Muscle layer of colon (tissue), 2 donors: ENCODE measurements around the gene TRDN.

ENCODE experiments used
- H3K27ac ChIP-seq: one replicate; pipeline ENCODE4 v1.7.0; 2013; ENCODE audit warnings: low read depth, mild to moderate bottlenecking, low read length, moderate library complexity
- H3K27me3 ChIP-seq, 2 donors: one replicate each; pipeline ENCODE4 v1.7.0; 2013; ENCODE audit warnings: low read length in 2 of 2, mild to moderate bottlenecking in 2 of 2; ENCODE audit not compliant: insufficient read depth in 2 of 2, control insufficient read depth in 1 of 2
- H3K36me3 ChIP-seq: one replicate; pipeline ENCODE4 v1.7.0; 2013; ENCODE audit warnings: mild to moderate bottlenecking, low read length; ENCODE audit not compliant: insufficient read depth
- H3K4me1 ChIP-seq: one replicate; pipeline ENCODE4 v1.7.0; 2013; ENCODE audit warnings: mild to moderate bottlenecking, low read length; ENCODE audit not compliant: insufficient read depth
- H3K4me3 ChIP-seq, 2 donors: one replicate each; pipeline ENCODE4 v1.7.0; 2013; ENCODE audit warnings: low read length in 2 of 2, low read depth in 1 of 2, mild to moderate bottlenecking in 1 of 2, moderate library complexity in 1 of 2
- H3K9ac ChIP-seq: one replicate; pipeline ENCODE4 v1.7.0; 2013; ENCODE audit warnings: low read length
- H3K9me3 ChIP-seq: one replicate; pipeline ENCODE4 v1.7.0; 2013; ENCODE audit warnings: mild to moderate bottlenecking, low read length
- donor health status: abdominal sarcoma.
- donor health status: Adenocarcinoma of cecum.

The TRDN gene, protein sequence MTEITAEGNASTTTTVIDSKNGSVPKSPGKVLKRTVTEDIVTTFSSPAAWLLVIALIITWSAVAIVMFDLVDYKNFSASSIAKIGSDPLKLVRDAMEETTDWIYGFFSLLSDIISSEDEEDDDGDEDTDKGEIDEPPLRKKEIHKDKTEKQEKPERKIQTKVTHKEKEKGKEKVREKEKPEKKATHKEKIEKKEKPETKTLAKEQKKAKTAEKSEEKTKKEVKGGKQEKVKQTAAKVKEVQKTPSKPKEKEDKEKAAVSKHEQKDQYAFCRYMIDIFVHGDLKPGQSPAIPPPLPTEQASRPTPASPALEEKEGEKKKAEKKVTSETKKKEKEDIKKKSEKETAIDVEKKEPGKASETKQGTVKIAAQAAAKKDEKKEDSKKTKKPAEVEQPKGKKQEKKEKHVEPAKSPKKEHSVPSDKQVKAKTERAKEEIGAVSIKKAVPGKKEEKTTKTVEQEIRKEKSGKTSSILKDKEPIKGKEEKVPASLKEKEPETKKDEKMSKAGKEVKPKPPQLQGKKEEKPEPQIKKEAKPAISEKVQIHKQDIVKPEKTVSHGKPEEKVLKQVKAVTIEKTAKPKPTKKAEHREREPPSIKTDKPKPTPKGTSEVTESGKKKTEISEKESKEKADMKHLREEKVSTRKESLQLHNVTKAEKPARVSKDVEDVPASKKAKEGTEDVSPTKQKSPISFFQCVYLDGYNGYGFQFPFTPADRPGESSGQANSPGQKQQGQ

DNA sequence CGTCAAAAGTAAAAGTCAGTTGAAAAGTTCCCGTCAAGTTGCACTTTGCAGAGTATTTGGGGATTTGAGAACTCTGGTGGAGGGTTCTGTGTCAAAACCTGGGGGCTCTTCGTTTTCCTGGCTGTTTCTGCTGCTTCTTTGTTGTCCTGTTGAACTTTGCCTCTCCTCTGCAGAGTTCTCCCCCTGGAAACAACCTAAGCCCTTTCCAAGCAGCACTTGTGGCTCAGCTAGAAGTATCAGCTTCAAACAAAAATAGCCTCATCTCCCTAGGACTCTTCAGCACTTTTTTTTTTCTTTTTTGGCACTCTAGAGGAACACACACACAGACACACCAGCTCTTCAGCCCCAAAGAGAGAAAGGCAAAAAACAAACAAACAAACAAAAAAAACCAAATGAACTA, at the start of gene TRDN:
Gene TRDN (minus strand): TSS at position 169 of the 400 bp plus-strand sequence. CDS start 175 bp downstream, outside the sequence.
- Histone ChIP-seq H3K36me3 (no peaks in the 10 kb centered on the region), H3K27ac (no peak within 1 kb of the TSS)

DNA sequence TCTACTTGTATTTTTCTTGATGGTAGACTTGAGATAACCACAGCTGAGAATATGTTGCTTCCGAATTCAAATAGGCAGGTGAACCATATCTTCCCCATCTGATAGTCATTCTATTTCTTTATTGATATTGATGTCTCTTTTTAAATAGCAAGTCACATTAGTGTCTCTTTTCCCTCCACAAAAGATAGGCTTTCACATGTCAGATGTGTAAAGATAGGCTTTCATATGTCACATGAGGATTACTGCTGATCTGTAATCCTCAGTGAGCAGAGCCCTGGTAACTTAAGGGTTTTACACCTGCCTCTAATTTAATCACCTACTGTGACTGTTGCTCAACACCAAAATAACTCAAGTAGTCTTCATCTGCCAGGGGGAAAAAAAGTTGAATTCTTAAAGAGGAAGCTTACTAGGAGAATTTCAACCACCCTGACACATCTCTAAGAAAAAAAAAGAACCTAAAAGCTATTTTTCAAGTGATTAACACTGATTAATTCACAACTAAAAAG, 45.3 kb upstream of the TRDN start:
- Histone ChIP-seq H3K4me3 (no peak overlapping the region), H3K4me1 (no peaks in the 10 kb centered on the region), H3K36me3 (no peaks in the 10 kb centered on the region), H3K9ac (no peak overlapping the region), H3K27me3 (no peaks in the 10 kb centered on the region), H3K9me3 (no peaks in the 10 kb centered on the region), H3K27ac (no peak overlapping the region)

More for the DNA sequence above, at the start of gene TRDN:
- no peak within 1 kb of the TSS for H3K4me3 ChIP-seq
- H3K27me3 ChIP-seq = no peaks in the 10 kb centered on the region
- H3K9ac ChIP-seq = no peak within 1 kb of the TSS
- no peaks in the 10 kb centered on the region for H3K9me3 ChIP-seq
- H3K4me1 ChIP-seq = no peaks in the 10 kb centered on the region

DNA sequence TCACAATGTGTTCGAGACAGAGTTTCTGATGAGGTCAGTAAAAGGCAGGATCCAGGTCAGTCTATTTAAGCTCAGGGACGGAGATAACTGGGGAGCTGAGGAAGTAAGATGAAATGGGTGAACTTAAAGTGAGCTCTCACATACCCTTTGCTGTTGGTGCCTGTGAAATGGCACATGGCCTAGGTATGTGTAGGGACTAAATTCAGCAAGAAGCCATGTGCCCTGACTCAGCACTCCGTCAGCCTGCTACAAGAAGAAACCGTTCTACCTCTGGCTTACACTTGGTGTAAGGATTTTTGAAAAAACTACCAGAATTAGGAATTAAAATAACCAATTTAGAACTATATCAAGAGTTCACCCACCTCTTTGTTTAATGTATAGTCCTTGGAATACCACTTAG, 41.1 kb upstream of the TRDN start:
- Histone ChIP-seq H3K9me3 (no peaks in the 10 kb centered on the region), H3K4me1 (no peaks in the 10 kb centered on the region), H3K4me3 (no peak overlapping the region), H3K27ac (no peak overlapping the region), H3K9ac (no peak overlapping the region), H3K27me3 (no peaks in the 10 kb centered on the region), H3K36me3 (no peaks in the 10 kb centered on the region)

DNA sequence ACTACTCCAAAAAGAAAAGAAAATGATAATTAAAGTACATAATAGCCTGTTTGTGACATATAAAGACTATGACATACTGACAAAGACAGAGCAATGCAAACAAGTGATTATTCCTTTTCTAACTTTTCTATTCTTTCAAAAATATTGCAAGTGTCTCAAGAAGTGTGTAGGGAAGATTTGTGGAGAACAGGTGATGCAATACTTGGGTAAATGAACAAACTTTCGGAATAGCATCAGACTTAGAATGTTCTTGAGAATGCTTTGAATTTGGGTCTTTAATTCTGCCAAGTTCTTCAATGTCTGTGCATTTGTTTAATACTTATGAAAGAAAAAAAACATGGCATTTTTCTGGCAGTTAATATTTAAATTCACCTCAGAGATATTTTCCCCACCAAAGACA, 40.0 kb upstream of the TRDN start:
- Histone ChIP-seq H3K9ac (no peak overlapping the region), H3K36me3 (no peaks in the 10 kb centered on the region), H3K4me1 (no peaks in the 10 kb centered on the region), H3K9me3 (no peaks in the 10 kb centered on the region), H3K27ac (no peak overlapping the region), H3K27me3 (no peaks in the 10 kb centered on the region), H3K4me3 (no peak overlapping the region)

DNA sequence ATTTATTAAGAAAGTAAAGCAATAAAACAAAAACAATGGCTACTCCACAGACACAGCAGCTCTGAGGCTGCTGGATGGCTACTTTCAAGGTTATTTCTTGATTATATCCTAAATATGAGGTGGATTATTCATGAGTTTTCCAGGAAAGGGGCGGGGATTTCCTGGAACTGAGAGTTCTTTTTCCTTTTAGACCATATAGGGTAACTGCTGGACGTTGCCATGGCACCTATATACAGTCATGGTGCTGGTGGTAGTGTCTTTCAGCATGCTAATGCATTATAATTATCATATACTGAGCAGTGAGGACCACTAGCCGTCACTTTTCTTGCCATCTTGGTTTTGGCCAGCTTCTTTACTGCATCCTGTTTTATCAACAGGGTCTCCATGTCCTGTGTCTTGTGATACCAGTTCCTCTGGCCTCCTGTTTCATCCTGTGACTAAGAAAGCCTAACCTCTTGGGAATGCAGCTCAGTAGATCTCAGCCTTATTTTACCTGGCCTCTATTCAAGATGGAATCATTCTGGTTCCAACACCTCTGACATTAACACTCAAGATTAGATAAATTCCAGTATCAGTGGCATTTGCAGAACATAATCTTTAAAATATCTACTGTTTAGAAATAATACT, 32.3 kb upstream of the TRDN start:
- Histone ChIP-seq H3K36me3 (no peaks in the 10 kb centered on the region), H3K9ac (no peak overlapping the region)

DNA sequence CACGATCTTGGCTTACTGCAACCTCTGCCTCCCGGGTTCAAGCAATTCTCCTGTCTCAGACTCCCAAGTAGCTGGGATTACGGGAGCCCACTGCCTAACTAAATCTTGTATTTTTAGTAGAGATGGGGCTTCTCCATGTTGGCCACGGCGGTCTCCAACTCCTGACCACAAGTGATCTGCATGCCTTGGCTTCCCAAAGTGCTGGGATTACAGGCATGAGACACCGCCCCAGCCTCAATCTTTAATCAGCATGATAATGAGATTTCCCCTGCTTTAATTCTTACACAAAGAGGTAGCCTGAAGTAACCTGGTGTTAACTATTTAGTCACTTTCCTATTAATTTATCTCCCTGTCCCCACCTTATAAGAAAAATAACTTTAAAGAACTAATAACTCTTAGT, 31.3 kb upstream of the TRDN start:
- Histone ChIP-seq H3K4me3 (no peak overlapping the region), H3K9me3 (no peaks in the 10 kb centered on the region), H3K27me3 (no peaks in the 10 kb centered on the region), H3K9ac (no peak overlapping the region), H3K36me3 (no peaks in the 10 kb centered on the region), H3K4me1 (no peaks in the 10 kb centered on the region), H3K27ac (no peak overlapping the region)

More for the DNA sequence above, 32.3 kb upstream of the TRDN start:
- Histone ChIP-seq H3K9me3 (no peaks in the 10 kb centered on the region), H3K4me3 (no peak overlapping the region), H3K4me1 (no peaks in the 10 kb centered on the region), H3K27ac (no peak overlapping the region), H3K27me3 (no peaks in the 10 kb centered on the region)

DNA sequence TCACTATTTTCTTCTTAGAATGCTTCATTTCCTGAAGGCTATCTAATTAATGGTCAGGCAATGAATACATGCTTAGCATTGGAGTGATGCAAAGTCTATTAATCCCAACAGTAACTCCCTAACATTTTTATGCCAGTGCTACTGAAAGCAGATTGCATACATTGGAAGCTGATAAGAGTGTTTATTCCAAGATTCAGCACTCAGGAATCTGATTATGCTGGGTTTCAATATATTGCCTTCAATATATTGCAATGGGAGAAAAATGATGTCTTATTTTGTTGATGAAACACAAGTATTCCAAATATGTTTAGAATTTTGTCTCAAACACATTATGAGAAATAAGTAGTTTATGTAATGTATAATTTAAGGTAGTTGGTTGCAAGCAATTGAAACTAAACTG, 26.7 kb upstream of the TRDN start:
- H3K4me3 ChIP-seq = no peak overlapping the region
- no peaks in the 10 kb centered on the region for H3K27me3 ChIP-seq
- no peak overlapping the region for H3K9ac ChIP-seq
- H3K9me3 ChIP-seq = no peaks in the 10 kb centered on the region
- no peaks in the 10 kb centered on the region for H3K4me1 ChIP-seq
- H3K36me3 ChIP-seq = no peaks in the 10 kb centered on the region
- no peak overlapping the region for H3K27ac ChIP-seq

DNA sequence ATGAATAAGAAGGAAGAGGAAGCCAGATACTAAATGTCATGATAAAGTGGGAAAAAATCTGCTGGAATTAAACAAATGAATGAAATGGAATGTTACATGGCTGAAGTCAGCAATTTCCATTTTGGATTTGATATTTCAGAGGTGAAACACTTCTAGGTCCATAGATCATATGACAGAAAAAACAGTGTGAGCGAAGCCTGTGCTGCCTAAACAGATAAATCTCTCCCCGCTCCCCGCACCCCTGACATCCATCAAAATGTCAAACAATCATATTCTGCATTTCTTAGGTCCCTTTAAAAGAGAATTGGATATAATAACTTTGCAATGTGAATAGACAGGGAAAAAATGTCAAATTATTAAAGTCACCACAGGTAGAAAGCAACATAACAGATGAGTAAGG, 26.0 kb upstream of the TRDN start:
- Histone ChIP-seq H3K9ac (no peak overlapping the region), H3K27ac (no peak overlapping the region), H3K27me3 (no peaks in the 10 kb centered on the region), H3K4me1 (no peaks in the 10 kb centered on the region), H3K36me3 (no peaks in the 10 kb centered on the region), H3K4me3 (no peak overlapping the region), H3K9me3 (no peaks in the 10 kb centered on the region)

DNA sequence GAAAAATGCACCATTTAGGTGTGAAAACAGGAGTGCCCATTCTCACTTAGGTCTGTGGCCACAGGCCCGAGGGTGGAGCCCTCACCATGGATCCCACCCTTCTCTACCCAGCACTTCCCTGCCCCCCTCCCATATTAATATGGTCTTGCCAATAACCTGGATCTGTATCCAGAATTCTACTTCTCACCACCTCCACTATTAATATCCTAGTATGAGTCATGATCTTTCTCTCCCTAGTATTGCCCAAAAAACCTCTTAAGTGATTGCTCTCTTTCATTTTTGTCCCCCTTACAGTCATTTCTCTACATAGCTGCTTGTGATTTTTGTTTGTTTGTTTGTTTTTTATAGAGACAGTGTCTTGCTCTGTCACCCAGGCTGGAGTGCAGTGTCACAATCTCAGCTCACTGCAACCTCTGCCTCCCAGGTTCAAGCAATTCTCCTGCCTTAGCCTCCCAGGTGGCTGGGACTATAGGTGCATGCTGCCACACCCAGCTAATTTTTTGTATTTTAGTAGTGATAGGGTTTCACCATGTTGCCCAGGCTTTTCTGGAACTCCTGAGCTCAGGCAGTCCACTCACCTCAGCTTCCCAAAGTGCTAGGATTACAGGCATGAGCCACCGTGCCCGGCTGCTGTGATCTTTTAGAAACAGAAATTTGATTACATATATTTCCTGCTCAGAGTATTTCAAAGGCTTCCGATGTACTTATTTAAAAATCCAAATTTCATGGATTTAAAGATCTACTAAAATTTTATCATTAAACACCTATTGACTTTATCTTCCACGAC, 24.5 kb upstream of the TRDN start:
- H3K36me3 ChIP-seq = no peaks in the 10 kb centered on the region
- H3K9me3 ChIP-seq = no peaks in the 10 kb centered on the region
- H3K4me3 ChIP-seq = no peak overlapping the region
- no peaks in the 10 kb centered on the region for H3K4me1 ChIP-seq
- H3K9ac ChIP-seq = no peak overlapping the region
- no peaks in the 10 kb centered on the region for H3K27me3 ChIP-seq
- H3K27ac ChIP-seq = no peak overlapping the region

DNA sequence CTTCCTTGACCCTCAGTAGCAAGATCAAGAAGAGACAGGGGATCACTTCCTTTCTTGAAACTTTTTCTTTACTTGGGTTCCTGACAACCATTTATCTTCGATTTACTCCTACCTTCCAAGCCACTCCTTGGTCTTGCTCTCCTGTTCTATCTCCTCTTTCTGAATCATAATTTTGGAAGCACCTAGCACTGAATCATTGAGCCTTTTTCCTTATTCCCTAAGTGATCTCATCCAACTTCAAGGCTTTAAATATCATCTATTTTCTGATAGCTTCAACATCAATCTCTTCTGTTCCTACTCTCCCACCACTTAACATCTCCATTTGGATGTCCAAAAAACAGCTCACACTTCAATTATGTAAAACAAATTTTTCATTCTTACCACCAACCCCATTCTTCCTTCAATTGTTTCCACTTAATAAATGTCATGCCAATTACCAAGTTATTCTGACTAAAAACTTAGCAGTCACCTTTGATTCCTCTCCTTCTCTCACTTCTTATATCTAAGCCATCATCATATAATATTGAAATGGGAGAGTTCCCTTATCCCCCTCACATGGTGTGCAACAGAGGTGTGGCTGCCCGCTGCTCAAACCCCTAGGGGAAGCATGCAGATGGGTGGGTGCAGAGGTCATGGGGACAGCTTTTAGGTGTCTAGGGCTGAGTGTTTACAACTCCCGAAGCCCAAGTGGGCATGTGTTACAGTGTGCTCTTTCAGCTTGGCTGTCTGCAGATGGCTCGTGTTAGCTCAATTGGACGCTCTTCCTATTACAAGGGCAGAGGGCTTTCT, 23.4 kb upstream of the TRDN start:
- H3K36me3 ChIP-seq = no peaks in the 10 kb centered on the region
- H3K27ac ChIP-seq = no peak overlapping the region
- H3K27me3 ChIP-seq = no peaks in the 10 kb centered on the region
- no peaks in the 10 kb centered on the region for H3K9me3 ChIP-seq
- H3K4me1 ChIP-seq = no peaks in the 10 kb centered on the region
- no peak overlapping the region for H3K4me3 ChIP-seq
- H3K9ac ChIP-seq = no peak overlapping the region
